Measurements from ENCODE around the gene KCNJ12.
"Not testable (repeated sequence)": the region's sequence is repeated elsewhere in the genome, so short reads cannot be mapped to it uniquely, and the experiment has no call there.

The KCNJ12 gene

DNA sequence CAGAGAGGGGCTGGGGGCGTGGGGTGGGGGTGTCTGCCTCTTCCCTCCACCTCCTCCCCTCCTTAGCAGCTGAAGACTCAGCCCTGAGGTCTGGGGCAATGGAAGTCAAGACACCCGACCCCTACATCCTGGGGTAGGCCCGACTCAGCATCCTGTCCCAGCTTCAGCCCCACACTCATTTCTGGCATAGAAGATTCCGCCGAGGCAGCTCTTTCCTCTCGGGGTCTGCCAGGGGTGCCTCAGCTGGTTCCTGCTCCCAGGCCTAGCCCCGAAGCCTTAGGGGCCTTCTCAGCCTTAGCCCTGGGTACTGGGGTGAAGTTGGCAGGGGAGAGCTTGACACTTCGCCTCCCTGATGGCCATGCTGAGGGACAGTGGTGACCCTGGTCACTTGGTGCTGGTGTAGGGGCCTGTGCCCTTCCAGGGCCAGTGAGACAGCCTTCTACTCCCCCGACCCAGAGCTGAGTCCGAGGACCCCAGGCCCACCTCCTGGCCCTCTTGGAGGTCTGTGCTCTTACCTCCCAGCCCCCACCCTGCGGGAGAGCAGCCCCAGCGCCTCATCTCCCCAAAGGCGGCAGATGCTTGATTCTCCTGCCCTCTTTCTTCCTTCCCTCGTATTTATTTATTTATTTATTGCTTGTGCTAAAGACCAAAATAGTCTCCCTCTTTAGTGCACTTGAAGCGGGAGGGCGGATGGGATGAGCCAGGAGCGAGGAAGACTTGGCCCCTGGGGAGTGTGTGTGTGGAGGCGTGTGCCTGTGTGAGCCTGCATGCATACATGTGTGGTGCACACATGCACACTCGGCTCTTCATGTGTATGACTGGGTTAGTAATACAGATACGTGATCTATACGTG lies 42.5 kb downstream of the KCNJ12 start:
- in situ Hi-C loops (cut with MboI; ENCODE audit: low sequenced_read_pairs) = no loop called here

DNA sequence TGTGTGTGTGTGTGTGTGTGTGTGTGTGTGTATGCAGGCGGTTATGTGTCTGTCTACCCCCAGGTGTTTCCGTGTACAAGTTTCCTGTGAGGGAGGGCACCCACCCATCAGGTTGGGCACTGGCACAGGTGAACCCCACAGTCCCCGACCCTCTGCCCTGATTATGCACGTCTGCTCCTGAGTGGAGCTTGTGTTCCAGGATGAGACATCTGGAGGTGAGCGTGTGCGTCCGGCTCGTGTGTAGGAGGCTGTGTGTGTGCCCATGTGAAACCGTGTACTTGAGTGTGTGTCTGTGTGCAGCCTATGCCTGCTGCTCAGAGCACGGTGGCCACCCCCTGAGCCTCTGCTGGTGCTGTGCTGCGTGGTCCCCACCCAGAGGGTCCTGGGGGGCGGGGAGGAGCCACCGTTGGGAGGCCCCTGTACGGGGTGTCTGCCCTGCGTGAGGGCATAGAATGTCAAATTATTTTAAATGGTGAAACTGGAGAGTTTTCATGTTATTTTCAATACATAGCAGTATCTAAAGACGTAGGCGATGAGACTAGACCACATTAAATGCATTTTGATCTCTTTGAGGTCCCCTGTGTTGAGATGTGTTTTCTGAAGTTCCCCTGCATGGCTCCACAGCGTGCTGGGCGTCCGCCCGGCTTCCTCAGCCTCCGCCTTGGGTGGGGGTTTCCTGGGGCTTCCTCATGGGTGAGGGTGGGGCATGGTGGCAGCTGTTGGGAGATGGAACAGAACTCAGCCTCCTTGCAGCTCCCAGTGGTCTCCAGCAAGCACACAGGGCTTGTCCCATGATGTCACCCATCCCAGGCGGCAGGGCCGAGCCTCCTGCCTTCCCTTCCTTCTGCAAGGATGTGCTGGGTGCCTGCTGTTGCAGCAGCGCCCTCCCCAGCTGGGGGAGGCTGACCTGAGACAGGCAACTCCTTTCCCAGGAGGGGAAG lies 43.4 kb downstream of the KCNJ12 start:
- in situ Hi-C loops (cut with MboI; ENCODE audit: low sequenced_read_pairs) = no loop called here

DNA sequence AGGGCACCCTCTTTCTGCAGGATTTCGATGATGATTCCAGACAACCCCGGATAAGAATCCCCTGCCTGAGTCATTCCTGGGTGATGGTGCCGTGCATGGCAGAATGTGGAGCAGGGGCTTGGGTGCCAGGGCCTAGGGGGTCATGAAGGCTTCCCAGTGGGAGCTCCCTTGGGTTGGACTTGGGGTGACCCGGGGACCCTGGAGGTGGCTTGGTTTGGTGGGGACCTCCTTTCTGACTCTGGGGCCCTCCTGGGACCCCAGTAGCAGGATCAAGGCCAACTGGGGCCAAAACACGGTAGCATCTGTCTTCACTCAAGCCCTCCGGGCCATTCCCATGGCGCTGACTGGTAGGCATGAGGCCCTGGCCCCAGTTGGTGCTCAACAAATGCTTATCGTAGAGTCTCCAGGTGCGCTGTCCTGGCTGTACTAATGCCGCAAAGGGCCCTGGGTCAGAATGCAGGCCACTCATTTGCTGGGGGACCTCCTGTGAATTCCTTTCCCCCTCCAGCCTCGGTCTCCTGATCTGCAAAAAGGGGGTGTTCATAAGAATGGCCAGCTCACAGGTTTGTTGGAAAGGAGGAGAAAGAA lies 44.4 kb downstream of the KCNJ12 start:
- in situ Hi-C loops (cut with MboI; ENCODE audit: low sequenced_read_pairs) = not testable (repeated sequence)

DNA sequence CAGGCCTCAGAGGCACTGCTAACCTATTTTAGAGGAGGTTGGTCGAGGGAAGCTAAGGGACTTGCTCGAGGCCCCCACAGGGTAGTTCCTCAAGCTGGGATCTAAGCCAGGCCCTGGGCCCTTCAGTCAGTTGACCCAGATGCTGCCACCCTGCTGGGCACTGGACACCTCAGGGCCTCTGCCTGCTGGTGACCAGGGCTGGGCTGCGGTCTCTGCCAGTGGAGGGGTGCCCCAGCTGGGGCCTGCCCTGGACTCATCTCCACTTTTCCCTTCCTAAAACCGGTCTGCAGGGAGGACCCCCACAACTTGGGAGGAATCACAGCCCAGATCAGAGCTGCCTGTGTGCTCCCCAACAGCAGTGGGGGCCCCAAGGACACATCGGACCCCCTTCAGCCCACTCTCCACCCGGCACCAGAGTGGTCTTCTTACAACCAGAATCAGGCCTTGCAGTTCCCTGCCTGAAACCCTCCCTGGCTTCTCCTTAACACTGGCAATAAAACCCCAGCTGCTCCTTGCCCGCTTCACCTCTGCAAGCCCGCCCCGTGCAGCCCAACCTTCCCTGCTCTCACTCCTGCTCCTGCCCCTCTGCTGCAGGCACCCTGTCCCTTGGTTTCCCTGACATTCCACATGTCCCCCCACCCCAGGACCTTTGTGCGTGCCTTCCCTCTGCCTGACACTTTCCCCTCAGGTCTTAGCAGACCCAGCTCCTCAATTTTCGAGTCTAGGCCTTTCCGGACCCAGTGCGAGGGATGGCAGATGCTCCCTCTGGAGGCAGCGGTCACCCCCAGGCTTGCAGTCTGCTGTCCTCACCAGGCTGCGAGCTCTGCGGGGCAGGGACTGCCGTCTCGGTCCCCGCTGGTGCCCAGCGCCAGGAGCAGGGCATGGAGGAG lies 45.5 kb downstream of the KCNJ12 start:
- in situ Hi-C loops (cut with MboI; ENCODE audit: low sequenced_read_pairs) = not testable (repeated sequence)

DNA sequence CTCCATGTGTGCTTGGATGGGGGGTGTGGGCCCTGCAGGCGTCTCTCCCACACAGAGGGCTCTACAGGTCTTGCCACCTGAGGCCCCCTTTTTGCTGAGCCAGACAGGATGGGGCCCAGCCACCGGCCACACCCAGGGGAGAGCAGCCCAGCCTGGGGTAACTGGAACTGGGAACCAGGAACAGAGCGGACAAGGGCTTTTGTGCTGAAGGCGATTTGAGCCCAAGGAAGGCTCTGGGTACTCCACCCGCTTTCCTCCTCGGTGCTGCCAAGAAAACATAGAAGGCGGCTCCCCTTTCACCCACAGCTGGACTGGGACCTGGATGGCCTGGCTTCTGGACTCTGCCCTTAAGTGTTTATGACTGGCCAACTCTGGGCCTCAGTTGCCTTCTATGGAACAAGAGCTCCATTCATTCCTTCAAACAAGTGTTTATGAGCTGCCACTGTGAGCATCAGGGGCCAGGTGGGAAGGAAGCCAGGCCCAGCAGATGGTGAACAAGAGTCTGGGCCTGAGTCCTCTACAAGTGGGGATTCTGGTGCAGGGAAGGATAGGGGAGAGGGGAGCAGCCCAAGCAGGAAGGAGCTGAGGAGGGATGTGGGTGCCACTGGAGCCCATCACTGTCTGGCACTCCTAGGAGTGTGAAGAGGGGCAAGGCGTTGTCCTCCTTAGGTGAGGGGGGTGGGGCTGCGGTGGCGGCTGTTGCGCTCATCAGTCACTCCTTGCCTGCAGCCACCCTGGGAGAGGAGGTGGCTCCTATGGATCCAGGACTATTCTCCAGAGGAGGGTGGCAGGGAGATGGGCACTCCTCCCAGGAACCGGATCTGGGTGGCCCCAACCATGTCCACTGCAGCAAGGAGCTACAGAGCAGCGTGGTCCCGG lies 46.4 kb downstream of the KCNJ12 start:
- in situ Hi-C loops (cut with MboI; ENCODE audit: low sequenced_read_pairs) = not testable (repeated sequence)

DNA sequence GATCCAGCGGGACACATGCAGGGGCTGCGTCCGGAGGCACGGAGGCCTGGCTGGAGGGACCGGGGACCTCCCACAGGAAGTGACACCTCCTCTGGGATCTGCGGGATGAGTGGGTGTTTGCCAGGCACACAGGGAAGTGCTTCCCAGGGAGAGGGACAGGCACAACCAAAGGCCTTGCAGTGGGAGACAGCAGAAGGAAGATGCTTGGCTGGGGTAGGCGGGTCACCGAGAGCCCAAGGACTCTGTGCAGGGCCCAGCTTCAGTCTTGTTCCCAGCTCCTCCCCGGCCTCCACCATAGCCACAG lies 47.0 kb downstream of the KCNJ12 start:
- in situ Hi-C loops (cut with MboI; ENCODE audit: low sequenced_read_pairs) = not testable (repeated sequence)

DNA sequence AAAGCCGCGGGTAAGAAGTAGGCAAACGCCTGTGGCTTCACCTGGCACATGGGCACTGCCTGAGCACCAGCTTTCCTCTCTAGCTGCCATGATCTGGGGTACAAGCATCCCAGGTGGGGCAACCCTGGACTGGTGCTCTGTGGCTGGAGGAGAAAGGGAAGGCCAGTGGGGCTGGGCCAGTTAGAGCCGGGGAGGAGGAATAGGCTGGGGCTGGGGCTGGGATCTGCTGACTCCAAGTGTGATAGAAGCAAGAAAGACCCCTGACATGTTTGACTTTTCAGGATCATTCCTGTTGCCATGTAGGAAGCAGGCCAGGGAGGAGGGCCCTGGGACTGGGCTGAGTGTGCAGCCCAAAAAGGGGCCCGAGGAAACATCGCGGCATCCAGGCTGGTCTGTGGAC lies 48.5 kb downstream of the KCNJ12 start:
- in situ Hi-C loops (cut with MboI; ENCODE audit: low sequenced_read_pairs) = not testable (repeated sequence)

- in situ Hi-C loops (cut with MboI; ENCODE audit: low sequenced_read_pairs) = no loop called here
Observed at GRCh38 chr17:21425321-21425720, 49.2 kb downstream of the KCNJ12 start.

DNA sequence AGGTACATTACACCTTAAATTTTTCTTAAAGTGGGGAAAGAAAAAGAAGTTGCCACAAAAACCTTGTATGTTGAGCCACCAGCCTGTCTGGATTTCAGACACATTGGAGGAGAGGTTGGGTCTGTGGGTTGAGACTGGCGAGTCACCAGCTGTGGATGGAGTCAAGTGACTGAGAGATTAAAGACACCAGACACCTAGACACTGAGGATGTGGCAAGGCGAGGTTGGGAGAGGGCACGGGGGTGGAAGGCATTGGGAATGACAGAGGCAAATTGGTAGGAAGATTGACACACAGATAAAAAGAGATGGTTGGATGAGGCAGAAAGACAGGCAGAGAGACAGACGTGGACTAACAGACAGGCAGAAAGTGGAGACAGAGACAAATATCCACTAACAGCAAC lies 49.6 kb downstream of the KCNJ12 start:
- in situ Hi-C loops (cut with MboI; ENCODE audit: low sequenced_read_pairs) = no loop called here

- in situ Hi-C loops (cut with MboI; ENCODE audit: low sequenced_read_pairs) = not testable (repeated sequence)
Observed at GRCh38 chr17:21426246-21426645, 50.1 kb downstream of the KCNJ12 start.

GRCh38 chr17:21426876-21427275 lies 50.7 kb downstream of the KCNJ12 start:
- in situ Hi-C loops (cut with MboI; ENCODE audit: low sequenced_read_pairs) = not testable (repeated sequence)

DNA sequence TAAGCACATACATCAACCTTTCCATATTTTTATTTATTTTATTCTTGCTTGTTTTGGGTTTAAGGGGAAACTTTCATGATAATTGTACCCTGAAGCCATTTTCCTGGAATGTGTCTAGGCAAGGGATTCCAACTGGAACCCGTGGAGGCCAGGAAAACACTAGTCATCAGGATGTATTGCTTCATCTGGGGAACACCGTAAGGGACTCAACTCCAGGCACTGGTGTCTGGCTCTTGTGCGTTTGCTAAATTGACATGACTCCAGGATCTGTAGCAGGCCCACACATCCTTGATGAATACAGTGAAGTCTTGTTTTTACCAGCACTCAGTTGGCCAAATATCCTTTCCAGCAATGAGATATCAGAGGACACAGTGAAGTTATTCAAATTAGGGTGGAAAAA lies 51.6 kb downstream of the KCNJ12 start:
- in situ Hi-C loops (cut with MboI; ENCODE audit: low sequenced_read_pairs) = not testable (repeated sequence)

- in situ Hi-C loops (cut with MboI; ENCODE audit: low sequenced_read_pairs) = not testable (repeated sequence)
Observed at GRCh38 chr17:21428752-21429424, 52.7 kb downstream of the KCNJ12 start.

- in situ Hi-C loops (cut with MboI; ENCODE audit: low sequenced_read_pairs) = not testable (repeated sequence)
Observed at GRCh38 chr17:21429921-21430628, 53.9 kb downstream of the KCNJ12 start.

DNA sequence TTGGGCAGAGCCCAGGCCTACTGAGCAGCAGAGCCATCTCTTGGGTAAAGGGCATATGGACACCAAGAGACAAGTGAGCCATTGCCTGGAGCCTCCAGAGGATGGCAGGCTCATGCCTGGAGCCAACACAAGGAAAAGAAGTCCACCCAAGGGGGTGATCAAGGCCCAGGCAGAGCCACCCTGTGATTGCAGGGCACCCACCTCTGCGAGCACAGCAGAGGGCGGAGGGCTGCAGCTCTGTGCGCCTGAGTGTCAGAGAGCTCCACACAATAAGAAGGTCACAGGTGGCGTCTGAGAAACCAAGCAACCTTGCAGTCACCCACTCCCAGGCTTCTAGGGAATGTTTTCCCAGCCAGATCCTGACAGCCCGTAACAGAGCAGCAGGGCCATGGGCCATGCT lies 57.8 kb downstream of the KCNJ12 start:
- in situ Hi-C loops (cut with MboI; ENCODE audit: low sequenced_read_pairs) = not testable (repeated sequence)

- in situ Hi-C loops (cut with MboI; ENCODE audit: low sequenced_read_pairs) = not testable (repeated sequence)
Observed at GRCh38 chr17:21434976-21435375, 58.8 kb downstream of the KCNJ12 start.

DNA sequence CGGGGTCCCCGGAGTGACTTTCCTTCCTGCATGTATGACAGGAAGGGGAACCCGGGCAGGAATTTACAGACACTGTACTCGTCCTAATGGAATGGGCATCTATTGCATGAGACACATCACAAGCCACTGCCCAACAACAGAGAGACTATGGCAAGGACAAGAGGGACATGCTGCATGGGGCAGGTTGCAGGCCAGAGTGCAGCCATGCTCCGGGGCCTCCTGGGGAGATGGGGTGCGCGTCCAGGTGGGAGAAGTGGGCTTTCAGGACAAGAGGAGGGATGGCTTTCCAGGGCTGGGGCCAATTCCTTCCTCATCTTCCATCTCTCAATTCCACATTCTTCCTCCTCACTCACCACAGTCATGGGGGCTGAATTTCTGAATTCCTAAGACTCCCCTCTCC lies 60.3 kb downstream of the KCNJ12 start:
- in situ Hi-C loops (cut with MboI; ENCODE audit: low sequenced_read_pairs) = not testable (repeated sequence)

Measured in HL-60/S4 treated with retinoic acid at 250 ng/mL for 4 days and 3 days (cell line).